Myocyte (in vitro differentiated cells): Measurements from ENCODE around the gene TAOK2. TPM values are rescaled to one million over a fixed set of nuclear protein-coding genes. Genes with fewer than 3 reads are reported as not detected.

ENCODE experiments used
- DNase-seq: peaks from one replicate; pipeline ENCODE4 v3.0.0-alpha.2; 2012; ENCODE audit warnings: low read depth
- total RNA-seq: library from RNA; depleted of rRNA; stranded (reverse); fragments of >200 nt; gene quantifications from 2 replicates; pipeline ENCODE4 v1.2.3, GENCODE V29; 2014

TAOK2 gene
- total RNA-seq, 1 donor from 2014 or later, result 49.9 TPM

DNA sequence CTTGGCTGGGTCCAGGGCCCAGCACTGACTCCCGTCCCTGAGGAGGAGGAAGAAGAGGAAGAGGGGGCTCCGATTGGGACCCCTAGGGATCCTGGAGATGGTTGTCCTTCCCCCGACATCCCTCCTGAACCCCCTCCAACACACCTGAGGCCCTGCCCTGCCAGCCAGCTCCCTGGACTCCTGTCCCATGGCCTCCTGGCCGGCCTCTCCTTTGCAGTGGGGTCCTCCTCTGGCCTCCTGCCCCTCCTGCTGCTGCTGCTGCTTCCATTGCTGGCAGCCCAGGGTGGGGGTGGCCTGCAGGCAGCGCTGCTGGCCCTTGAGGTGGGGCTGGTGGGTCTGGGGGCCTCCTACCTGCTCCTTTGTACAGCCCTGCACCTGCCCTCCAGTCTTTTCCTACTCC lies 13.3 kb downstream of the TAOK2 start:
- no peak for DNase-seq

DNA sequence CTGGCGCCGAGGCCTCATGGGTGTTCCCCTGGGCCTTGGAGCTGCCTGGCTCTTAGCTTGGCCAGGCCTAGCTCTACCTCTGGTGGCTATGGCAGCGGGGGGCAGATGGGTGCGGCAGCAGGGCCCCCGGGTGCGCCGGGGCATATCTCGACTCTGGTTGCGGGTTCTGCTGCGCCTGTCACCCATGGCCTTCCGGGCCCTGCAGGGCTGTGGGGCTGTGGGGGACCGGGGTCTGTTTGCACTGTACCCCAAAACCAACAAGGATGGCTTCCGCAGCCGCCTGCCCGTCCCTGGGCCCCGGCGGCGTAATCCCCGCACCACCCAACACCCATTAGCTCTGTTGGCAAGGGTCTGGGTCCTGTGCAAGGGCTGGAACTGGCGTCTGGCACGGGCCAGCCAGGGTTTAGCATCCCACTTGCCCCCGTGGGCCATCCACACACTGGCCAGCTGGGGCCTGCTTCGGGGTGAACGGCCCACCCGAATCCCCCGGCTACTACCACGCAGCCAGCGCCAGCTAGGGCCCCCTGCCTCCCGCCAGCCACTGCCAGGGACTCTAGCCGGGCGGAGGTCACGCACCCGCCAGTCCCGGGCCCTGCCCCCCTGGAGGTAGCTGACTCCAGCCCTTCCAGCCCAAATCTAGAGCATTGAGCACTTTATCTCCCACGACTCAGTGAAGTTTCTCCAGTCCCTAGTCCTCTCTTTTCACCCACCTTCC lies 13.9 kb downstream of the TAOK2 start:
- DNase-seq, result no peak

DNA sequence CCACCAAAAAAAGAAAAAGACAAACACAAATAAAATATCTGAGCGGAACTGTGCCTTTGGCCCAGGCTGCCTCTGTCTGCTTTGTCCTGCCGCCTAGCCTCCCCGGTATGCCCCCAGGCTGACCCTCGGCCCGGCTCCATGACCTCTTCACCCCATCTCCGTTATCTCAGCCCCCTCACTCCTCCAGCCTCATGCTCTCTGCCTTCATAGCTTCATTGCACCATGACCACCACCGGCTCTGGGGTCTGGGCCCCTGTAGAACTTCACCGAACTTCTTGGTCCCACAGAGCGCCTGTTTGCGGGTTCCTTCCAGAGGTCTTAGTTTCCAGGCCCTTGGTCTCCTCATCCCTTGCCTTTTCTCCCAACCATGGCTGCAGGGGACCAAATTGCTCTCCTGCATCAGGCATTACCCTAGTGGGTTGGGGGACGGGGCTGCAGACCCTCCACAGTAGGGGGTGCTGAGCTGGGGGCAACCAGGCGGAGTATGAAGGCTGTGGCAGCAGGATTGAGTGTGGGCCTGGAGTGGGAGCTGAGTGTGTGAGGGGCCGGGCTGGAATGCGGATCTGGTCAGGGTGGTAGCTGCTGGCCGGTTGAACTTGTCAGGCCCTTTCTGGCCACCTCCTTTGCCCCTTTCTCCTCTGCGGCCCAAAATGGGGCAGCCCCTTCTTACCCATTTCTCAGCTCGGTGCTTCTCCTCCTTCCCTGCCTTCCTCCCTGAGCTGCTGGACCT lies 14.8 kb downstream of the TAOK2 start:
- DNase-seq, result no peak

DNA sequence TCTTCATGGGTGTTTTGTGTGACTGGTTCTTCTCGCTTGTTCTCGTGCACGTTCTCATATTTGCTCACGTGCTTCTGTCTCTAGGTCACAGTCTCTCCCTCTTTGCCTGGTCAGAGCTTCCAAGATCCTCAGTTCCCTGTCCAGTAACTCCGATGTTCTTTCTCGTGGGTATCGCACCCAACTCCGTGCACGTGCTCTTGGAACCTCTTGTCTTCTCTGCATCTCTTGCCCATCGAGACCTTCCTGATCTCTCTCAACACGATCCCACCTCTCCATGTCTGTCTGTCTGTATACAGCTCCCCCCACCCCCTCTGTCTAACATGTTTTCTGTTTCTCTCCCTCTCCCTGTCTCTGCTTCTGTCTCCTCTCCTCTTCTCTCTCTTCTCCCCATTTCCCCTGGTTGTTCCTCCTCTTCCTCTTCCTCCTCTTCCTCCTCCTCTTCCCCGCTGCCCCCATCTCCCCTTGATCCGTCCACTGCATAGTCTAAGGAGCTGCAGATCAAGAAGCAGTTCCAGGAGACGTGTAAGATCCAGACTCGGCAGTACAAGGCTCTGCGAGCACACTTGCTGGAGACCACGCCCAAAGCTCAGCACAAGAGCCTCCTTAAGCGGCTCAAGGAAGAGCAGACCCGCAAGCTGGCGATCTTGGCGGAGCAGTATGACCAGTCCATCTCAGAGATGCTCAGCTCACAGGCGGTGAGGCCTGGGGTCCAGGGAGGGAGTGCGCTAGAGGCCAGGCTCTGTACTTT lies 15.6 kb downstream of the TAOK2 start:
- no peak for DNase-seq

DNA sequence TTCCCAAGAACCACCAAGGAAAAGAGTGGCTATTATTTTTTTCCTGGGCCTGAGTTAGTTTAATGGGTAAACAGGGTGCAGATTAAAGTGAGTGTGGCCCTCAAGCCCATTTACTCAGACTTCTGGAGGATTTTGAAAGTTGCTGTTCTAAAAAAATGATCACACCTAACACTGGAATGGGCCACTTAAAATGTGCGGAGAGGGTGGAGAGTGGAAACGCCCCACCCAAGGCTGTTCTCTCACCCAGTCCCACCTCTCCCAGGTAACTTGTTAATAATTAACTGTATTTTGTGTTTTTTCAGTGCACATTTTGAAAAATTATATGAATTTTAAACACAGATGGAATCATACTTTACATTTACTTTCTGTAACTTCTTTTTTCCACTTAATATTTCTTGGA lies 16.4 kb downstream of the TAOK2 start:
- no peak for DNase-seq

DNA sequence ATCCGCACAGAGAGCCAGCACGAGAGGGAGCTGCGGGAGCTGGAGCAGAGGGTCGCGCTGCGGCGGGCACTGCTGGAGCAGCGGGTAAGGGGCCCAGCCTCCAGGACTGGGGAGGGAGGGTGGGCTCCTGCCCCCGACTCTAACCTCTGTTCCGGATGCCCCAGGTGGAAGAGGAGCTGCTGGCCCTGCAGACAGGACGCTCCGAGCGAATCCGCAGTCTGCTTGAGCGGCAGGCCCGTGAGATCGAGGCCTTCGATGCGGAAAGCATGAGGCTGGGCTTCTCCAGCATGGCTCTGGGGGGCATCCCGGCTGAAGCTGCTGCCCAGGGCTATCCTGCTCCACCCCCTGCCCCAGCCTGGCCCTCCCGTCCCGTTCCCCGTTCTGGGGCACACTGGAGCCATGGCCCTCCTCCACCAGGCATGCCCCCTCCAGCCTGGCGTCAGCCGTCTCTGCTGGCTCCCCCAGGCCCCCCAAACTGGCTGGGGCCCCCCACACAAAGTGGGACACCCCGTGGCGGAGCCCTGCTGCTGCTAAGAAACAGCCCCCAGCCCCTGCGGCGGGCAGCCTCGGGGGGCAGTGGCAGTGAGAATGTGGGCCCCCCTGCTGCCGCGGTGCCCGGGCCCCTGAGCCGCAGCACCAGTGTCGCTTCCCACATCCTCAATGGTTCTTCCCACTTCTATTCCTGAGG lies 17.4 kb downstream of the TAOK2 start:
- no peak for DNase-seq

DNA sequence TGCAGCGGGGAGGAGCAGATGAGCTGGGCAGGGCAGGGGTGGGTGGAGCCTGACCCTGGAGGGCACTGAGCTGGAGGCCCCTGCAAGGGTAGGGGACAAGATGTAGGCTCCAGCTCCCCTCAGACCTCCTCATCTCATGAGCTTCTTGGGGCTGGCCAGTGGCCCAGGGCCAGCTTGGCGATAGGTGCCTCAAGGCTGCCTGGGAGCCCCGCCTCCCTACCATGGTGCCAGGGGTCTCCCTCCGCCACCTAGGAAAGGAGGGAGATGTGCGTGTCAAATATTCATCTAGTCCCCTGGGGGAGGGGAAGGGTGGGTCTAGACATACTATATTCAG lies 17.9 kb downstream of the TAOK2 start:
- DNase-seq, result no peak

DNA sequence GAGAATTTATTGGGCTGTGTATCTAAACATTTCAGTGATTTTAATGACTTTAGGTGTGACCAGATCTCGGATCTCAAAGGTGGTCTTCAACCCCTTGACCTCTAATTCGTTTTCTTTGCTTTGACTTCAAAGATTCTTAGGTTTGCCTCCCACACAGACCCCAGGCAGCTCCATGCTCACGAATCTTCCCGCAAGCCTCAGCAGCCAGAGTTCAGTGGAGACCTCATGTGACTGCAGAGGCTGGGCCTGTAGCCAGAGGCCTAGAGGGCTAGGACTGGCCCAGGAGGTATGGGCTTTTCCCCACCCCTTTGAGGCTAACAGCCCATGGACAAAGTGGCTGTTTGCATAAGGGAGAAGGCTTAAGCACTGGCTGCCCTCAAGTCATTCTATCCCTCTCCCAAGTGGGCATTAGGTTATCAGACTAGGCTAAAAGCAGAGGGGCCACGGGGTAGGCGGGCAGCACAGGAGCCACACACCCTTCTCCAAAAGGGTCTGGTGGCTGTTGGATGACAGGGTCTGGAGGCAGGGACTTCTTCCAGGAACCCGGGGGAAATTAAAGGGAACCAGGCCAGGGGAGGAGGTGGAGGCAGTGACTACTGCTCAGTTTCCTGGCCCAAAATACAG lies 18.8 kb downstream of the TAOK2 start:
- no peak for DNase-seq

DNA sequence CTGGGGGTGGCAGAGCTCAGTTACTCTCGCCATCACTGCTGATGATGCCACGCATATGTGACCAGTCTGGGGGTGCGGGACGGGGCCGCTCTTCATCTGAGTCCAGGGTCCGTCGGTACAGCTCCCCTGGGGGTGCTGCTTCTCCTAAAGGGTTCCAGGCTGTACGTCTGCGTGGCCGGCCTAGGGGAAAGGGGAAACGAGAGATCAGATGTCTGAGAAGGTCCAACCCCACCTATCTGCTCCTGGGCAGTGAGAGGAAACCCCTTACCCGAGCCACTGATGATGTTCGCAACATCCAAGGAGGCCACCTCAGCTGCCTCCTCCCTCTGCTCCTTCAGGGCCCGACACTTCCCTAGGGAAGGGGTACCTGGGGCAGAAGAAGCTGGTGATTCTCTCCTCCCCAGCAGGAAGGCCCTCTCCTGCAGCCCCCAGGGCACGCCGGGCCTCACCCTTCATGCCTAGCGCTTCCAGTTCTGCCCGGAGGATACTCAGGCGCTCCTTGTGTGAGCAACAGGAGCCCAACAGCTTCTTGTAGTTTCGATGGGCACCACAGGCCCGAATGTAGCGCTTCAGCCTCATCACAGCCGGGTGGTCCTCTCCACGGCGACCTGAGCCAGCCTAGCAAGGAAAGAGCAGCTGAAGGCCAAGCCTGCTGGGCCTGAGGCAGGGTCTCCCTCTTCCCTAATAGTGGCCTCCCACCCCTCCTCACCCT lies 19.7 kb downstream of the TAOK2 start:
- no peak for DNase-seq

DNA sequence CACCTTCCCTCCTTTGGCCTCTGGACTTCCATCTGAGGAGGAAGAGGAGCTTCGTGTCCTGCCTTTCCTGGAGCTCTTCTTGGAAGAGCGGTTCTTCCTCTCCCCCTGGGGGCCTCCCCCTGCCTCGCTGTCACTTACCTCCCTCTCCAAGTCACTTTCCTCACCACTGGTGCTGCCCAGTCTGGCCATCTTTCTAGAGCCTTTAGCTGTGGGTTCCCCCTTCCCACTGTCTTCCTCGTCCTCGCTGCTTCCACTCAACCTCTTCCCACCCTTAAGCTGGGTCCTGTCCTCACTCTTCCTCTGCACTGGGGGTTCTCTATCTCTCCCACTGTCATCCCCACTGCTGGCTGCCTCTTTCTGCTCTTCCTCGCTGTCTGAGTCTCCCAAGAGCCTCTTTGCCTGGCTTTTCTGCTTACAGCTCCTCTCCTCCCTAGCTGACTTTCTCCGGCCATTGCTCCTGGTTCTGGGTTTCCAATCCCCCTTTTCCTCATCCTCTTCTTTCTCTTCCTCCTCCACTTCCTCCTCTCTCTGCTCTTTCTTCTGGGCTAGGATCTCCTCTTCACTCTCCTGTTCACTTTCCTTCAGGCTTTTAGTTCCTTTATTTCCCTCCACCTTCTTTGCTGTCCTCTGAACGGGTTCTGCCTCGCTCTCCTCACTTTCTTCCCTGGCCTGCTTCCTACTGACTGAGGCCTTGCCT lies 20.4 kb downstream of the TAOK2 start:
- DNase-seq, result no peak

DNA sequence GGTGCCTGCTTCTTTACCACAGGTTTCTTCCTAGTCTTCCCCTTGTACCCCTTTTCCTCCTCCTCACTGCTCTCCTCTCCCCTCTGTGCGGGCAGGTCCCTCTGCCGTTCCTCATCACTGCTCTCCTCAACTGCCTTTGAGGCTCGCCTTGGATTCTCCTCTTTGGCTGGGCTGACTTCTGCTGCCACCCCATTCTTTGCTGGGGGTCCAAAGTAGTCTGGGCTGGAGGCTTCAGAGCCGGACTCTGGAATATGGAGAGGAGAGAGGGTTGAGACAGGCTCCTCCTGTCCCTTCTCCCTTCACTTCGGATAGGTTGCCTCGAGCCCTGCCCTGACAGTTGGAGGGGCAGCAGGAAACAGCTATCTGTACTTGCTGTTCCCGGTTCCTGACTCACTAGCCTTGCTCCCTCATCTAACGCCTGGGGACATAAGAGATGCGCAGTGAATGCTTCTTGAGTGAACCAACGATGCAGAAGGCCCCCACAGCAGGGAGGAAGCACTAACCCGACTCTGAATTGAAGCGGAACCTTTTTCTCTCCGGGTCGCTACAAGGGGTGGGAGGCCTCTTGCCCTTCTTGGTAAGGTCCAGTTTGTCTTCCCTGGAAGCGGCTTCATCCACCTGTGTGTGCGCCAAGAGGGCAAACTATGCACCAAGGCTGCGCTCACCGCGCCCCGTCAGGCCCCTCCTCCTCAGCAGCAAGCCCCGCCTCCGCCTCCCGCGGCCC lies 21.1 kb downstream of the TAOK2 start:
- DNase-seq, result no peak

DNA sequence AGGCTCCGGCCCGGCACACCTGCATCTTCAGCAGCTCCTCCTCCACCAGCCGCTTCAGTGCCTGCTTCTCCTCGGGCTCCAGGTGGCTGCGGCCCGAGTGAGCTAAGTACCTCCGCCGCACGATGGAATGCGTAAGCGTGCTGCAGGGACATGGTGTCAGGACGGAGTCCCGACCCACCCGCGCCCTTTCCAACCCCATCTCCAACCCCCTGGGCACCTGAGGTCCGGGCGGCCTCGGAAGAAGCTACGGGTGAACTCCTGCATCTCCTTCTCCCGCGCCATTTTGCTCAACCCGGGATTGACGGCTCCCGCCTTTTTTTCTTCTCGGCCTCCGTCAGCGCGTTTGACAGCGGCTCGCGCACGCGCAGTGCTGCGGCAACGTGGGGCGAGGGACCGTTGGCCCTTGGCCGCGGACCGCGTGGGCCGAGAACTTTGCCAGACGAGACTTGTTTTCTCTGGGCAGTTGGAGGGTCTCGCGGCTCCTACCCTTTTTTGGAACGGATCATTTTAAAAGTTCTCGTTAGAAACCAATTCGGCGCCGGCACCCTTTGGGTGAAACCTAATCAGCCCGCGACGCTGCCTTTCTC lies 21.7 kb downstream of the TAOK2 start, which contains the start of gene HIRIP3:
HIRIP3 (minus strand) TSS at position 294 of the 587 bp plus-strand sequence; CDS start at position 282, 12 bp downstream.
- peak; percentile 85 for DNase-seq

DNA sequence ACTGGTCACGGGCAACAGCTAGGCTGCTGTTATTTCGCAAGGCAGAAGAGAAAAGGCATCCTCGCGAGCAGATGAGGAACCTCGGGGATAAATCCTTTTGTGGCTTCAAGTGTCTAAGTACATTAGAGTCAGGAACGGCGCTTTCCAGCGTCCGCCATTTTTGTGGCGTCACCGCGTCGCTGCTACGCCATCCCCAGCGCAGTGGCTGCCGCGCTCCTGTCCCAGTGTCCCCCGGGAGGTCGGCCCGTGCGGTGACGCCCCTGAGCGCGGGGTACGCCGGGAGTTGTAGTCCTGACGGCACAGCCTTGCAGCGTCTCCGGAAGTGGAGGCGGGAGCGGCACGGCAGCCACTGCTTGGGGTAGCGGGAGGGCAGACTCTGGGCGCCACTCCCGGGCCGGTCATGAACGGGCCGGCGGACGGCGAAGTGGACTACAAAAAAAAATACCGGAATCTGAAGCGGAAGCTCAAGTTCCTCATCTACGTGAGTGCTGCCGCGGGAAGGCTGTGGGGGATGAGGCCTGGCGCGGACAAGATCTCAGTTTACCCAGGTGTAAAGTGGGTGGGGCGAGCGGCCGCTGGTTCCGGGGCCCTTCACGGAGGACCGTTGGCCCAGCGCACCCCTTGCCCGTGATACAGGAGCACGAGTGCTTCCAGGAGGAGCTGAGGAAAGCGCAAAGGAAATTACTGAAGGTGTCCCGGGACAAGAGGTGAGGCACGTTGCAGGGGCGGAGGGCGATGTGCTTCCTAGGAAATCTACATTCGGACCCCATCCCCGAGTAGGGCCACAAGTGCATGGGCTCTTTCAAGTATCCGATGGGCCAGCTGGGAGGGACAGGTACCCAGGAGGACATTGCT lies 22.5 kb downstream of the TAOK2 start, which contains the start of gene INO80E:
INO80E (plus strand) TSS at position 331 of the 855 bp plus-strand sequence; CDS start at position 401, 70 bp downstream.
- peak; percentile 97 for DNase-seq

DNA sequence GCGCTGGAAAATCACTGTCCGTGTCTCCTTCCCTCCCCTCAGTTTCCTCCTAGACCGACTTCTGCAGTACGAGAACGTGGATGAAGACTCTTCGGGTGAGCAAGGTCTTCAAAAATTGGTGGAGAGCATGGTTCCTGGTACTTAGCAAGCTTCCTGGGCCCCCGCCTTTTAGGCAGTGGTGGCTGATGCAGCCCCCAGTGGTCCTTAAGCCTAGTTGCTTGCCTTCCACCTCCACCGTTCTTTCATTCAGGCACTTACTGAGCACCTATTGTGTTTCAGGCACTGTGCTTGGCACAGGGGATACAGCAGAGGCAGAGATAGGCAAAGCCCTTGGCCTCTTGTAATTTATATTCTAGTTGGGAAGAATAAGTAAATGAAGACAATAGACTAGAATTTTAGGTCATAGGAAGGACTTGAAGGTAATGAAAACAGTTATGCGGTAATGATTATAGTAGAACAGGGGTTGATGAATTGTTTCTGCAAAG lies 23.1 kb downstream of the TAOK2 start:
- DNase-seq, result no peak

DNA sequence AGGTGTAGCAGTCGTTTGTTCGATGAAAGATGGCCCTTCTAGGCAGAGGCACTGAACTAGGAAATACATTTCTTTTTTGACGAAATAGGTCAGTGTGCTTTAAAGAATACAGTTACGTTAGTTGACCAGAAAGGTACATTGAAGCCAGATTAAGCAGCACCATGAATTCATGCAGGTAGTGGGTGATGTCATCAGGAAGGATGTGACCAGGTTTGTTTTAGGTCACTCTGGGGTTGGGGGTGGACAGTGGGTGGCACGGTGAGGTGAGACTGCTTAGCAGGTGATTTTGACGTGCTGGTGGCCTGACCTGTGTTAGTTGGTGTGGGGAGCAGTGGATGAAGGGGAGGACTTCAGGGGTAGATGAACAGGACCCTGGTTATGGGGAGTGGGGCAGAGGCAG lies 25.9 kb downstream of the TAOK2 start:
- no peak for DNase-seq

DNA sequence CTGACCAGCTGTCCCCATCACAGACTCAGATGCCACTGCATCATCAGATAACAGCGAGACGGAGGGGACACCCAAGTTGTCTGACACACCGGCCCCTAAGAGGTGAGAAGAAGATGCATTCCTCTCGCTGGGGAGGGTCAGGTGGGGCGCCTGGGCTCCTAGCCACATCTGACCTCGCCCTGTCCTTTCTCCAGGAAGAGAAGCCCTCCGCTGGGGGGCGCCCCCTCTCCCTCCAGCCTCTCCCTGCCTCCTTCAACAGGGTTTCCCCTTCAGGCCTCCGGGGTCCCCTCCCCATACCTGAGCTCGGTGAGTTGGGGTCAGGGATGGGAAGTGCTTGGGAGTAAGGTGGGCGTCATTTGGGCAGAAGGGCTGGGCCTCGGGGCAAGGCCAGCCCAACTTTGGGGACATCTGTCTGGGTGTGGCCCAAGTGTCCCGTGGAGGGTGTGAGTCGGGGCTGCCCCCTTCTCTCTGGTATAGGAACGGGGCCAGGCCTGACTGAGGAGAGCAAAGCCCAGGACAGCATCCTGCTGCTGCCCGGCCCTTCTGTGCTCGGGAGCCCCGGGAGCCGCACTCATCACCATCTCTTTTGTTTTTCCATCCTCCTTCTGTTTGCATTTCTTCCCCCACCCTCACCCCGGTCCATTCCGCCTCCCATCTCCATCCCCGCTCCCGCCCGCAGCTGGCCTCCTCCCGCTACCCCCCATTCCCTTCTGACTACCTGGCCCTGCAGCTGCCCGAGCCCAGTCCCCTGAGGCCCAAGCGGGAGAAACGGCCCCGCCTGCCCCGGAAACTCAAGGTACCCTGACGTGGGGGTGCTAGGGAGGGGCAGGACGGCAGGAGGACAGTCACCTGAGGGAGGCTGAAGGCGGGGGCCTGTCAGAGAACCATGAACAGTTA lies 27.3 kb downstream of the TAOK2 start:
- DNase-seq, result no peak
